ENCODE data around the gene CXCL1.

DNA sequence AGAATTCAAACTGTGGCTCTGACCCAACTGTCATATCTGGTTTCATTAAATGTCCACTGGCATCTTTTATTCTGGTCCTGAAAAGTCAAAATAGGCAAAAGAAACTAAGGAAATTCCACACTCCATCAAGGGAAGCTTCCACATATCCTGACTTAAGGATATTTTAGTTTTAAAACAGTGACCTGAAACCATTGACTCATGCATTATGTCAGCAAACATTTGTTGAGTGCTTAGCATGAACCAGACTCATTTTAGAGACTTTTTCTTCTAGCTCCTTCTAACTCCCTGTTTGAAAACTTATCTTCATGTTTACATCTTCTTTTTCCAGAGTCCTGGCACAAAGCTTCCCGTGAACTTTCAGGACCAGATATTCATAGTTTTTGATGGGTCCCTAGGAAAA, 6.9 kb upstream of the CXCL1 start:
- TF ChIP-seq SPI1 (IDR thresholded peaks at IDR 0.05; ENCODE audit: borderline replicate concordance, low read depth) (no peak), GABPA (IDR thresholded peaks at IDR 0.05; ENCODE audit: low read depth) (no peak), POLR2AphosphoS5 (IDR thresholded peaks at IDR 0.05; ENCODE audit: low read depth) (no peak)
- TF ChIP-seq, protein P1, sequence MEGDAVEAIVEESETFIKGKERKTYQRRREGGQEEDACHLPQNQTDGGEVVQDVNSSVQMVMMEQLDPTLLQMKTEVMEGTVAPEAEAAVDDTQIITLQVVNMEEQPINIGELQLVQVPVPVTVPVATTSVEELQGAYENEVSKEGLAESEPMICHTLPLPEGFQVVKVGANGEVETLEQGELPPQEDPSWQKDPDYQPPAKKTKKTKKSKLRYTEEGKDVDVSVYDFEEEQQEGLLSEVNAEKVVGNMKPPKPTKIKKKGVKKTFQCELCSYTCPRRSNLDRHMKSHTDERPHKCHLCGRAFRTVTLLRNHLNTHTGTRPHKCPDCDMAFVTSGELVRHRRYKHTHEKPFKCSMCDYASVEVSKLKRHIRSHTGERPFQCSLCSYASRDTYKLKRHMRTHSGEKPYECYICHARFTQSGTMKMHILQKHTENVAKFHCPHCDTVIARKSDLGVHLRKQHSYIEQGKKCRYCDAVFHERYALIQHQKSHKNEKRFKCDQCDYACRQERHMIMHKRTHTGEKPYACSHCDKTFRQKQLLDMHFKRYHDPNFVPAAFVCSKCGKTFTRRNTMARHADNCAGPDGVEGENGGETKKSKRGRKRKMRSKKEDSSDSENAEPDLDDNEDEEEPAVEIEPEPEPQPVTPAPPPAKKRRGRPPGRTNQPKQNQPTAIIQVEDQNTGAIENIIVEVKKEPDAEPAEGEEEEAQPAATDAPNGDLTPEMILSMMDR (IDR thresholded peaks at IDR 0.05; ENCODE audit: insufficient read depth, low read length): no peak
- TF ChIP-seq, protein P2, sequence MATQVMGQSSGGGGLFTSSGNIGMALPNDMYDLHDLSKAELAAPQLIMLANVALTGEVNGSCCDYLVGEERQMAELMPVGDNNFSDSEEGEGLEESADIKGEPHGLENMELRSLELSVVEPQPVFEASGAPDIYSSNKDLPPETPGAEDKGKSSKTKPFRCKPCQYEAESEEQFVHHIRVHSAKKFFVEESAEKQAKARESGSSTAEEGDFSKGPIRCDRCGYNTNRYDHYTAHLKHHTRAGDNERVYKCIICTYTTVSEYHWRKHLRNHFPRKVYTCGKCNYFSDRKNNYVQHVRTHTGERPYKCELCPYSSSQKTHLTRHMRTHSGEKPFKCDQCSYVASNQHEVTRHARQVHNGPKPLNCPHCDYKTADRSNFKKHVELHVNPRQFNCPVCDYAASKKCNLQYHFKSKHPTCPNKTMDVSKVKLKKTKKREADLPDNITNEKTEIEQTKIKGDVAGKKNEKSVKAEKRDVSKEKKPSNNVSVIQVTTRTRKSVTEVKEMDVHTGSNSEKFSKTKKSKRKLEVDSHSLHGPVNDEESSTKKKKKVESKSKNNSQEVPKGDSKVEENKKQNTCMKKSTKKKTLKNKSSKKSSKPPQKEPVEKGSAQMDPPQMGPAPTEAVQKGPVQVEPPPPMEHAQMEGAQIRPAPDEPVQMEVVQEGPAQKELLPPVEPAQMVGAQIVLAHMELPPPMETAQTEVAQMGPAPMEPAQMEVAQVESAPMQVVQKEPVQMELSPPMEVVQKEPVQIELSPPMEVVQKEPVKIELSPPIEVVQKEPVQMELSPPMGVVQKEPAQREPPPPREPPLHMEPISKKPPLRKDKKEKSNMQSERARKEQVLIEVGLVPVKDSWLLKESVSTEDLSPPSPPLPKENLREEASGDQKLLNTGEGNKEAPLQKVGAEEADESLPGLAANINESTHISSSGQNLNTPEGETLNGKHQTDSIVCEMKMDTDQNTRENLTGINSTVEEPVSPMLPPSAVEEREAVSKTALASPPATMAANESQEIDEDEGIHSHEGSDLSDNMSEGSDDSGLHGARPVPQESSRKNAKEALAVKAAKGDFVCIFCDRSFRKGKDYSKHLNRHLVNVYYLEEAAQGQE (IDR thresholded peaks at IDR 0.05; ENCODE audit: insufficient replicate concordance, low read depth): no peak

Data from HL-60 (cell line).